Prostate gland (tissue), 2 donors: ENCODE measurements around the gene UIMC1. TPM values are rescaled to one million over a fixed set of nuclear protein-coding genes. Genes with fewer than 3 reads are reported as not detected.

Experiments
- DNase-seq: peaks from one replicate; pipeline ENCODE4 v3.0.0-alpha.2; 2019; ENCODE audit warnings: low spot score
- H3K27ac ChIP-seq, 2 donors: fragments of 200-600 bp; sonication (generic); 2 replicates each; pipeline ENCODE4 v1.5.1; 2017 to 2019
- H3K27me3 ChIP-seq: fragments of 200-600 bp; sonication (generic); replicated peaks from 2 replicates; pipeline ENCODE4 v1.5.1; 2019; ENCODE audit not compliant: insufficient read depth
- H3K36me3 ChIP-seq, 2 donors: fragments of 200-600 bp; sonication (generic); 1 replicate in 1 of 2; 2 replicates in 1 of 2; pipeline versions ENCODE4 v1.5.1 to v1.8.1; 2017 to 2019
- H3K4me1 ChIP-seq: fragments of 200-600 bp; sonication (generic); replicated peaks from 2 replicates; pipeline ENCODE4 v1.5.1; 2019
- H3K4me3 ChIP-seq, 2 donors: fragments of 200-600 bp; sonication (generic); 2 replicates each; pipeline ENCODE4 v1.5.1; 2017 to 2019
- H3K9me3 ChIP-seq: fragments of 200-600 bp; sonication (generic); 2 replicates; pipeline ENCODE4 v1.5.1; 2017
- POLR2A ChIP-seq: fragments of 450-650 bp; IDR thresholded peaks from one replicate; pipeline ENCODE4 v1.6.1; 2016; ENCODE audit warnings: antibody characterized with exemption, mild to moderate bottlenecking
- POLR2AphosphoS5 ChIP-seq: sonication (generic); formaldehyde crosslinking; IDR thresholded peaks from one replicate; pipeline ENCODE4 v1.6.1; 2017; ENCODE audit warnings: antibody characterized with exemption
- WGBS: methylation state at CpG from one replicate; pipeline ENCODE4 v1.1.5; 2018; 5-methylcytosine and 5-hydroxymethylcytosine counted together
- intact Hi-C: fragments of 100-400 bp; cut with DNase I; formaldehyde crosslinking; loops from one replicate; pipeline ENCODE4 v1.14.2; 2022
- total RNA-seq, 2 donors: library from RNA; depleted of rRNA; stranded (reverse); fragments of >200 nt; gene quantifications; one replicate each; pipeline ENCODE4 v1.1.0, GENCODE V29; 2016
- TF ChIP-seq, protein P1 (sequence below), 4 experiments: fragments of 200-600 bp in 2 of 4; fragments of 450-650 bp in 2 of 4; sonication (generic) in 2 of 4; IDR thresholded peaks; 1 replicate in 3 of 4; 2 replicates in 1 of 4; pipeline ENCODE4 v1.5.1; 2016 to 2019; ENCODE audit warnings: antibody characterized with exemption in 4 of 4, mild to moderate bottlenecking in 2 of 4, moderate library complexity in 2 of 4

The UIMC1 gene
- total RNA-seq, 2 donors from 2014 or later: 29.3 to 38.3 TPM

DNA sequence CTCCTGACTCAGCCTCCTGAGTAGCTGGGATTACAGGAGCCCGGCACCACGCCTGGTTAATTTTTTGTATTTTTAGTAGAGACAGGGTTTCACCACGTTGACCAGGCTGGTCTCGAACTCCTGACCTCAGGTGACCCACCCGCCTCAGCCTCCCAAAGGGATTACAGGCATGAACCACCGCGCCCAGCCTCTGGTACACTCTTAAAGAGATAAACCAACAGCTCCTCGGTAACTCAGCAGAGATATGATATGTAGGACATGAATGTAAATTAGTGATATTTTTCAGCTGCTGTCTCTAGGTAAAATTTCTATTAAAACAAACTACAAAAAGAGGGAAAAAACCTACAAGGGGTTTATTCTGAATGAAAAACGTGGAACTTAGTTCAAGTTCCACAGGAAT lies 64.6 kb downstream of the UIMC1 start:
- no peaks in the 10 kb centered on the region for H3K36me3 ChIP-seq
- DNase-seq: no peak
- intact Hi-C loops: no loop called here
- WGBS: 88% methylated on average over 9 of the region's 9 CpGs
- H3K9me3 ChIP-seq: no peaks in the 10 kb centered on the region
- no peaks in the 10 kb centered on the region for H3K4me1 ChIP-seq
- H3K27ac ChIP-seq: no peak overlapping the region
- TF ChIP-seq POLR2AphosphoS5 (no peak), POLR2A (no peak)
- TF ChIP-seq, protein P1, sequence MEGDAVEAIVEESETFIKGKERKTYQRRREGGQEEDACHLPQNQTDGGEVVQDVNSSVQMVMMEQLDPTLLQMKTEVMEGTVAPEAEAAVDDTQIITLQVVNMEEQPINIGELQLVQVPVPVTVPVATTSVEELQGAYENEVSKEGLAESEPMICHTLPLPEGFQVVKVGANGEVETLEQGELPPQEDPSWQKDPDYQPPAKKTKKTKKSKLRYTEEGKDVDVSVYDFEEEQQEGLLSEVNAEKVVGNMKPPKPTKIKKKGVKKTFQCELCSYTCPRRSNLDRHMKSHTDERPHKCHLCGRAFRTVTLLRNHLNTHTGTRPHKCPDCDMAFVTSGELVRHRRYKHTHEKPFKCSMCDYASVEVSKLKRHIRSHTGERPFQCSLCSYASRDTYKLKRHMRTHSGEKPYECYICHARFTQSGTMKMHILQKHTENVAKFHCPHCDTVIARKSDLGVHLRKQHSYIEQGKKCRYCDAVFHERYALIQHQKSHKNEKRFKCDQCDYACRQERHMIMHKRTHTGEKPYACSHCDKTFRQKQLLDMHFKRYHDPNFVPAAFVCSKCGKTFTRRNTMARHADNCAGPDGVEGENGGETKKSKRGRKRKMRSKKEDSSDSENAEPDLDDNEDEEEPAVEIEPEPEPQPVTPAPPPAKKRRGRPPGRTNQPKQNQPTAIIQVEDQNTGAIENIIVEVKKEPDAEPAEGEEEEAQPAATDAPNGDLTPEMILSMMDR (IDR thresholded peaks at IDR 0.05): no peak
- no peak overlapping the region for H3K4me3 ChIP-seq
- H3K27me3 ChIP-seq: no peaks in the 10 kb centered on the region

DNA sequence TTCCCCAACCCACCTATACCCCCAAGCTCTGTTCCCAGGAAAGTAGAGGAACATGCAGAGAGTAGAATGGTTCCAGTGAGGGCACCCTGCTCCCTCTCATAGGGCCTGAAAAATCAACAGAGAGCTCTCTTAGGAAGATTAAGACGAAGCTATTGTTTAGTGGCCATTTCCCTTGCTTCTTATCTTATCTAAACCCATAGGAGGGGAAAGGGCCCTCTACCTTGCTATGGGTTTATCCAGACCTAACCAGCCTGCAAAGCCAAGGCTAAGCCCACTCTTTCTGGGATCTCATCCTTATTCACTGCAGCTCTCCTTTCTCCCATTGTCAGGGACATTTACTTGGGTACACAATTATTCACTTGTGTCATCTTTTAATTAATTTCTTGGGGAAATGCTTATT lies 68.1 kb downstream of the UIMC1 start:
- WGBS: 95% methylated on average over 1 of the region's 1 CpG
- Histone ChIP-seq H3K9me3 (no peaks in the 10 kb centered on the region), H3K36me3 (no peaks in the 10 kb centered on the region), H3K27ac (no peak overlapping the region), H3K4me3 (no peak overlapping the region), H3K27me3 (no peaks in the 10 kb centered on the region), H3K4me1 (no peaks in the 10 kb centered on the region)
- no peak for DNase-seq
- no peak for TF ChIP-seq POLR2AphosphoS5
- intact Hi-C loops: no loop called here

DNA sequence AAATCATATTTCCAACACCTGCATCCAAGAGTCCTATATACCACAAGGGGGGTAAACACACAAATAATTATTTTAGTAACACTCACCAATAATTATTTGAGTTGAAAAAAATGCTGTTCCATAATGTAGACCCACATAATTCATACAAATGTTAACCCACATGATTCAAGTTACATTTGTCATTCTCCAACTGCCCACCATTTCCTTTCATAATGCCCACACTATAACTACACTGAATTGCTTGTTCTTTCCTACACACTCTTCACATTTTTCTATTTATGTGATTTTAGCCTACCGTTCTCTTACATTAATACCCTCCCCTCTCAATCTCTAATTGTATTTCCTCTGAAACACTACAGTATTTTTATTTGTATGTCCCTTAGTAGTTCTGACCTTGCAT lies 71.6 kb downstream of the UIMC1 start:
- Histone ChIP-seq H3K4me1 (no peaks in the 10 kb centered on the region), H3K9me3 (no peaks in the 10 kb centered on the region), H3K27me3 (no peaks in the 10 kb centered on the region), H3K4me3 (no peak overlapping the region), H3K36me3 (no peaks in the 10 kb centered on the region), H3K27ac (no peak overlapping the region)
- DNase-seq: no peak
- WGBS: 44% methylated on average over 1 of the region's 1 CpG
- TF ChIP-seq, protein P1 (IDR thresholded peaks at IDR 0.05): no peak
- TF ChIP-seq POLR2A (no peak), POLR2AphosphoS5 (no peak)
- intact Hi-C loops: no loop called here

DNA sequence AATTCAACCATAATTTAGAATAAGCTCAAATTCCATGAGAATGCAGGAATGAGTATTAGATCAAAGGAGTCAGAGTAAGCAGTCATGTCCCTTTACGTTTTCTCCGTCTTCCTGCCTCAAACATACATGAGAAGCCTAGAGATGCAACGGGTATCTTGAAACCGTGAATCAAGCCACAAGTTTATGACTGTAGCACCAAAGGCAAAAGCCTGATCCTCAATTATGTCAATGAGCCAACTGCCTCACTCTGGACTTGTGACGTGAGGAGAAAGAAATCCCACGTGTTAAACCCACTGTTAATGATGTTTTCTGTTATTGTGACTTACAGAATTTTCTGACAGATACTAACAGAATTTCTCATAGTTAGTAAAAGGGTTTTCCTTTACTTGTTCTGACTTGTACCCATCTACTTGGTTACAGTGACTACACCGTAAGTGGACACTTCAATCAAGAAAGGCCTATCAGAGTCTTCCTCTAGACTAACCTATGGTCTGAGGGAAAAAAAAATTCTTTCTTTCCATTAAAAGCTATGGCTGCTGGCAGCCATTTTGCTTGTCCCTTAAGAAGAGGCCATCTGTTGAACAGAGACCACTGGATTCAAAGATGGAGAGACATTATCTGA lies 72.2 kb downstream of the UIMC1 start:
- WGBS: 85% methylated on average over 7 of the region's 7 CpGs
- intact Hi-C loops: no loop called here
- Histone ChIP-seq H3K27ac (no peak overlapping the region), H3K9me3 (no peaks in the 10 kb centered on the region), H3K36me3 (no peaks in the 10 kb centered on the region), H3K27me3 (no peaks in the 10 kb centered on the region), H3K4me1 (no peaks in the 10 kb centered on the region), H3K4me3 (no peak overlapping the region)
- TF ChIP-seq, protein P1 (IDR thresholded peaks at IDR 0.05): no peak
- TF ChIP-seq POLR2AphosphoS5 (no peak), POLR2A (no peak)
- no peak for DNase-seq

DNA sequence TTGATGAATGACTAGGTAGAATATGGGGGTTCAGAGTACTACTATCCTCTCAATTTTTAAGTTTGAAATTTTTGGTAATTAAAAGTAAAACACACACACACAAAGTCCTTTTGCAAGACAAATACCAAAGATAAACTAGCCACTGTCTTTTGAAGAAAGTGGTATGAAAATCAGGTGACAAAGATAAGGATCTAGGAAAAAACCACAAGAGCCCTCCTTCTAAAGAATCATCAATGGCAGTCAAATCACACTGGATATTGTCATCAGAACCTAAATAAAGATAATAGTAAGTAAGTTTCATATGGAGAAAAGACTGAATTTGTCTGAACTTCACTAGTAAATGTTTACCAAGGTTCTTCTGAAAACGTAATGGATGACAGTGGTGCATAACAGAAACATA lies 76.9 kb downstream of the UIMC1 start:
- intact Hi-C loops: no loop called here
- no peaks in the 10 kb centered on the region for H3K9me3 ChIP-seq
- no peak overlapping the region for H3K27ac ChIP-seq
- TF ChIP-seq POLR2AphosphoS5 (no peak), POLR2A (no peak)
- TF ChIP-seq, protein P1 (IDR thresholded peaks at IDR 0.05): no peak
- 74% methylated on average over 1 of the region's 1 CpG for WGBS
- no peak overlapping the region for H3K4me3 ChIP-seq
- H3K36me3 ChIP-seq: no peaks in the 10 kb centered on the region
- no peaks in the 10 kb centered on the region for H3K4me1 ChIP-seq
- DNase-seq: no peak
- no peaks in the 10 kb centered on the region for H3K27me3 ChIP-seq
